Putamen (tissue), 1 donor: ENCODE data around the gene C1QTNF5.

Experiments used
- DNase-seq: peaks from one replicate; pipeline ENCODE4 v3.0.0-alpha.2; 2016; ENCODE audit warnings: low spot score

The C1QTNF5 gene

DNA sequence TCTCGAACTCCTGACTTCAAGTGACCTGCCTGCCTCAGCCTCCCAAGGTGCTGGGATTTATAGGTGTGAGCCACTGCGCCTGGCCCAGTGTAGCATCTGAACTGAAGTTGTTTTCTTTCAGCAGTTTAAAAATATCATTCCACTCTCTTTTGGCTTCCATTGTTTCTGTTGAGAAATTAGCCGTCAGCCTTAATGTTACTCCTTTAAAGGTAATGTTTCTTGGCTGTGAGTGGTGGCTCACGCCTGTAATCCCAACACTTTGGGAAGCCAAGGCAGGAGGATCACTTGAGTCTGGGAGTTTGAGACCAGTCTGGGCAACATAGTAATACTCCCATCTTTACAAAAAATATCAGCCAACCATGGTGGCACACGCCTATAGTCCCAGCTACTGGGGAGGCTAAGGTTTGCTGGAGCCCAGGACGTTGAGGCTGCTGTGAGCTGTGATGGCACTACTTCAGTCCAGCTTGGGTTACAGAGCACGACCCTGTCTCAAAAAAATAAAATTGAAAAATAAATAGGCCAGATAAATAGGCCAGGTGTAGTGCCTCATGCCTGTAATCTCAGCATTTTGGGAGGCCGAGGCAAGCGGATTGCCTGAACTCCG, 49.7 kb downstream of the C1QTNF5 start:
- DNase-seq = no peak
